ENCODE data around the gene TPP1. TPM values are rescaled to one million over a fixed set of nuclear protein-coding genes. Genes with fewer than 3 reads are reported as not detected.

TPP1 gene
- total RNA-seq, 1 experiment from 2014 or later = 71.5 TPM

GRCh38 chr11:6594142-6594768 is 25.0 kb downstream of the TPP1 start:
- BruUV-seq (replicated peaks) = no TSS peak
- no peak for DNase-seq
- intact Hi-C loops (cut with micrococcal nuclease; ENCODE audit: unreplicated experiment) = no loop called here
- Mint-ChIP-seq H3K27ac (ENCODE audit: unreplicated experiment) (no peak overlapping the region), H3K27me3 (ENCODE audit: unreplicated experiment) (no peaks in the 10 kb centered on the region), H3K4me3 (ENCODE audit: low read depth, unreplicated experiment) (no peak overlapping the region), H3K9me3 (ENCODE audit: low read depth, unreplicated experiment) (no peaks in the 10 kb centered on the region), H3K36me3 (ENCODE audit: insufficient read depth, unreplicated experiment) (peaks cover 10% of the 10 kb centered on the region), H3K4me1 (ENCODE audit: low read depth, unreplicated experiment) (no peaks in the 10 kb centered on the region)
- CTCF ChIA-PET = no interaction called here
- TF ChIP-seq CTCF (IDR thresholded peaks at IDR 0.05; ENCODE audit: unreplicated experiment) = no peak

GRCh38 chr11:6588018-6588417 is 31.2 kb downstream of the TPP1 start:
- H3K27me3 Mint-ChIP-seq (ENCODE audit: unreplicated experiment) = no peaks in the 10 kb centered on the region

GRCh38 chr11:6587360-6587953 is 31.8 kb downstream of the TPP1 start:
- H3K27me3 Mint-ChIP-seq (ENCODE audit: unreplicated experiment) = no peaks in the 10 kb centered on the region
- H3K27ac Mint-ChIP-seq (ENCODE audit: unreplicated experiment) = no peak overlapping the region
- CTCF ChIA-PET = interaction anchor here (1.0 kb wide), 1 partner anchor 18 kb away, joined by 3 read pairs; no protein-coding TSS in a partner anchor
- H3K4me3 Mint-ChIP-seq (ENCODE audit: low read depth, unreplicated experiment) = no peak overlapping the region
- intact Hi-C loops (cut with micrococcal nuclease; ENCODE audit: unreplicated experiment) = no loop called here
- no peak for TF ChIP-seq CTCF (IDR thresholded peaks at IDR 0.05; ENCODE audit: unreplicated experiment)
- no peaks in the 10 kb centered on the region for H3K4me1 Mint-ChIP-seq (ENCODE audit: low read depth, unreplicated experiment)
- H3K9me3 Mint-ChIP-seq (ENCODE audit: low read depth, unreplicated experiment) = peaks cover 8% of the 10 kb centered on the region
- no TSS peak for BruUV-seq (replicated peaks)
- no peak for DNase-seq
- no peaks in the 10 kb centered on the region for H3K36me3 Mint-ChIP-seq (ENCODE audit: insufficient read depth, unreplicated experiment)

More at GRCh38 chr11:6588018-6588417, 31.2 kb downstream of the TPP1 start:
- Mint-ChIP-seq H3K4me1 (ENCODE audit: low read depth, unreplicated experiment) (no peaks in the 10 kb centered on the region), H3K36me3 (ENCODE audit: insufficient read depth, unreplicated experiment) (no peaks in the 10 kb centered on the region), H3K4me3 (ENCODE audit: low read depth, unreplicated experiment) (no peak overlapping the region), H3K27ac (ENCODE audit: unreplicated experiment) (no peak overlapping the region), H3K9me3 (ENCODE audit: low read depth, unreplicated experiment) (peaks cover 5% of the 10 kb centered on the region)
- no TSS peak for BruUV-seq (replicated peaks)
- intact Hi-C loops (cut with micrococcal nuclease; ENCODE audit: unreplicated experiment) = no loop called here
- CTCF ChIA-PET = interaction anchor here (1.0 kb wide), 1 partner anchor 18 kb away, joined by 3 read pairs; no protein-coding TSS in a partner anchor
- TF ChIP-seq CTCF (IDR thresholded peaks at IDR 0.05; ENCODE audit: unreplicated experiment) = no peak
- no peak for DNase-seq

- intact Hi-C loops (cut with micrococcal nuclease; ENCODE audit: unreplicated experiment) = no loop called here
- no peak for DNase-seq
- no TSS peak for BruUV-seq (replicated peaks)
- Mint-ChIP-seq H3K9me3 (ENCODE audit: low read depth, unreplicated experiment) (peaks cover 8% of the 10 kb centered on the region), H3K27me3 (ENCODE audit: unreplicated experiment) (no peaks in the 10 kb centered on the region), H3K4me1 (ENCODE audit: low read depth, unreplicated experiment) (no peaks in the 10 kb centered on the region), H3K27ac (ENCODE audit: unreplicated experiment) (no peak overlapping the region), H3K4me3 (ENCODE audit: low read depth, unreplicated experiment) (no peak overlapping the region), H3K36me3 (ENCODE audit: insufficient read depth, unreplicated experiment) (peaks cover 7% of the 10 kb centered on the region)
- CTCF ChIA-PET = interaction anchor here (1.0 kb wide), 1 partner anchor 17 kb away, joined by 3 read pairs; no protein-coding TSS in a partner anchor
- no peak for TF ChIP-seq CTCF (IDR thresholded peaks at IDR 0.05; ENCODE audit: unreplicated experiment)
Measured at GRCh38 chr11:6586434-6587359, 32.5 kb downstream of the TPP1 start.

All from Calu3 (cell line).